ENCODE results near the gene HEATR3.

The HEATR3 gene, protein sequence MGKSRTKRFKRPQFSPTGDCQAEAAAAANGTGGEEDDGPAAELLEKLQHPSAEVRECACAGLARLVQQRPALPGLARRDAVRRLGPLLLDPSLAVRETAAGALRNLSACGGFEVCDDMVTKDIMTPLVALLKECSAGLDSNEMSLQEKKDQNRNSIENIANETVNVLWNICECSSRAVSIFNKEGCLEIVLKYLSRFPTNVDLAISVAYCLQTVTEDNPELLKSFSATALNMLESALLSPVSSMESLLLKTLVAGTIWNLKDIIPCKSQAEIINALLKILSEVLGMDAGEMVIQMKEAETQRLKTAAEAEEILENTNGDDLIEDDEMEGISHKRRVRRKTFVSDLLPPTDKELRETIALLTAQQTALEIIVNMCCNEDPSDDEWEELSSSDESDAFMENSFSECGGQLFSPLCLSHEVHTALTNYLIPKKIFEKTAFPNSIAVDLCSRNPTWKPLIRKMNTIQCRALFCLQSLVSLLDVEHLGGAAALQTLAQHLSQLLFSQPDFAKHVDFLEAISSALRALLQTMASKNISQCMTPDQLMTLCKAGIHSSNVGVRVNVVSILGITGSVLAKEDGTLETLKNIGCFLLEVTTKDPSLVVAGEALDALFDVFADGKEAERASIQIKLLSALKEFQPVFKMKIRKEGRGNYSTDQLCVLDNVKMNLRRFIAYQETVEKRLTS

DNA sequence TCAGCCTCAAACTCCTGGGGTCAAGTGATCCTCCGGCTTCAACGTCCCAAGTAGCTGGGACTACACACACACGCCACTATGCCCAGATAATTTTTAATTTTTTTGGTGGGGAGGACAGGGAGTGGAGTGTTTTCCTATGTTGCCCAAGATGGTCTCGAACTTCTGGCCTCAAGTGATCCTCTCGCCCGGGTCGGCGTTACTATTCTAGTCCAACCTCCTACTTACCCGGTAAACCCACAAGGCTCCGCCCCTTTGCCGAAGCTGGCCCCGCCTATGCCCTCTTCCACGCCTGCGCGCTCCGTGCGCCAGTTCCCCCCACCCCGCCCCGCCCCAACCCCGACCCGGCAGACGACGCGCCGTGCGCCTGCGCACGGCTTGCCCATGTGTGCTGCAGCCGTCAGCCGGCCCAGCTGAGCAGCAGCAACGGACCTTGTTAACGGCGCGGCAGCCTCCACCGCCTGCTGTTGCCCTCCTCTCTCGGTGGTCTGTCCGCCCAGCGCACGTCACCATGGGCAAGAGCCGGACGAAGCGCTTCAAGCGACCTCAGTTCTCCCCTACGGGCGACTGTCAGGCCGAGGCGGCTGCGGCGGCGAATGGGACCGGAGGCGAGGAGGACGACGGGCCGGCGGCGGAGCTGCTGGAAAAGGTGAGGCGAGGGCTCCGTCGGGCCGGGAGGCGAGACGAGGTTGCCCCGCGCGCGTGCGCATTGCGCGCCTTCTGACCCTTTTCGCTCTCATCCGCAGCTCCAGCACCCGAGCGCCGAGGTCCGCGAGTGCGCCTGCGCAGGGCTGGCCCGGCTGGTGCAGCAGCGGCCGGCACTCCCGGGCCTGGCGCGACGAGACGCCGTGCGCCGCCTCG is at the start of gene HEATR3:
TSS of gene HEATR3 (plus strand) at position 347 of the 858 bp plus-strand sequence. CDS start at position 509, 162 bp downstream.
- peak; percentile 91 for DNase-seq (ENCODE audit: low read depth)

GRCh38 chr16:50017553-50017952 is 48.2 kb upstream of the HEATR3 start:
- DNase-seq (ENCODE audit: low read depth), result no peak

- DNase-seq (ENCODE audit: low read depth), result no peak
These were observed 44.2 kb upstream of the HEATR3 start for GRCh38 chr16:50021544-50021943.

GRCh38 chr16:50023641-50024040 is 42.1 kb upstream of the HEATR3 start:
- no peak for DNase-seq (ENCODE audit: low read depth)

- DNase-seq (ENCODE audit: low read depth), result no peak
These were observed 41.6 kb upstream of the HEATR3 start for GRCh38 chr16:50024207-50024606.

GRCh38 chr16:50024684-50025536 is 40.9 kb upstream of the HEATR3 start, which contains the start of gene CNEP1R1:
TSS of gene CNEP1R1 (plus strand) at chr16:50025225. CDS start at chr16:50025316, 91 bp downstream.
- peak; percentile 78 for DNase-seq (ENCODE audit: low read depth)

- no peak for DNase-seq (ENCODE audit: low read depth)
These were observed 40.2 kb upstream of the HEATR3 start for GRCh38 chr16:50025537-50025931.

GRCh38 chr16:50027829-50028228 is 37.9 kb upstream of the HEATR3 start:
- DNase-seq (ENCODE audit: low read depth), result no peak

DNA sequence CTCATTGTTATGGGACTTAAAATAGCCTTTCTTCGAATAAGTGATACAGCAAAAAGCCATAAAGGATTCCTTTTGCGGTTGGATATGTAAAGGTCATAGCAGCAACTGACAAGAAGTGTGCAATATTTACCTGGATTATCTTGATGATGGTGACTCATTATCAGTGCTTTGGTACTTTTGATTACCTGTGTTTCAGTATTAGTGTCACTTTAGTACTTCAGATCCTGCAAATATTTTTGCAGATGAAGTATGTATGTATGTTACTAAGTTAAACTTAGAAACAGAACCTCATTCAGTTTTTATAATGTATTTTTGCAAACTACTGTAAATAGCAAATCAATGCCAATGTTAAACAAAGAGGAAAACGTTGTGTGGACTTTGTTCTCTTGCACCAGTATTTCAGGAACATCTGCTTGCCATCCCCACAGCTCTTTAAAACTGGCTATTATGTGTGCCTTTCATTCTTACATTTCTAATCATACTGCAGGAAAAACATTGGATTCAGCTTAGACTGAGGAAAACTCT is 30.2 kb upstream of the HEATR3 start:
- DNase-seq (ENCODE audit: low read depth), result no peak

- DNase-seq (ENCODE audit: low read depth), result no peak
These were observed 29.3 kb upstream of the HEATR3 start for GRCh38 chr16:50036426-50036825.

DNA sequence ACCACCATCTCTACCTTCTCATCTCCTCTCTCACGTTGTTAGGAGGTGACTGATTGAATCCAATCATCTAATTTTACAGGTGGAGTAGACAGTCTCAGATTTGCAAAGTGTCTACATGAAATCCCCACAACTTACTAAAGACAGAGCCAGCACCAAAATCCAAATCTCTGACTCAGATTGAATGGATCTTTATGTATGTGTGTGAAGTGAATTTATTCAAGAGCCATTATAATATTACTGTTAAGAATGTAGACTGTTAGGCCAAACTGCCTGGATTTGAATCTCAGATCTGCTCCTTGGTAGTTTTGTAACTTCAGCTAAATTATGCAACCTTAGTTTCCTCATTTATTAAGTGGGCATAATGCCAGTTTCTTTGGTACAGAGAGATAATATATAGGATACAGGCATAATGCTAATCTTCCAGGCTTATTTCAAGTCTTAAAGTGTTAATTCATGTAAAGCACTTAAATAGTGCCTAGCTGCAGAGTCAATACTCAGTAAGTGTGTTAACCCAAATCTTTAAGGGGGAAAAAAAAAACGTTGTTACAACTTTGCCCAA is 28.0 kb upstream of the HEATR3 start:
- DNase-seq (ENCODE audit: low read depth), result no peak

- DNase-seq (ENCODE audit: low read depth), result no peak
These were observed 27.5 kb upstream of the HEATR3 start for GRCh38 chr16:50038286-50038685.

DNA sequence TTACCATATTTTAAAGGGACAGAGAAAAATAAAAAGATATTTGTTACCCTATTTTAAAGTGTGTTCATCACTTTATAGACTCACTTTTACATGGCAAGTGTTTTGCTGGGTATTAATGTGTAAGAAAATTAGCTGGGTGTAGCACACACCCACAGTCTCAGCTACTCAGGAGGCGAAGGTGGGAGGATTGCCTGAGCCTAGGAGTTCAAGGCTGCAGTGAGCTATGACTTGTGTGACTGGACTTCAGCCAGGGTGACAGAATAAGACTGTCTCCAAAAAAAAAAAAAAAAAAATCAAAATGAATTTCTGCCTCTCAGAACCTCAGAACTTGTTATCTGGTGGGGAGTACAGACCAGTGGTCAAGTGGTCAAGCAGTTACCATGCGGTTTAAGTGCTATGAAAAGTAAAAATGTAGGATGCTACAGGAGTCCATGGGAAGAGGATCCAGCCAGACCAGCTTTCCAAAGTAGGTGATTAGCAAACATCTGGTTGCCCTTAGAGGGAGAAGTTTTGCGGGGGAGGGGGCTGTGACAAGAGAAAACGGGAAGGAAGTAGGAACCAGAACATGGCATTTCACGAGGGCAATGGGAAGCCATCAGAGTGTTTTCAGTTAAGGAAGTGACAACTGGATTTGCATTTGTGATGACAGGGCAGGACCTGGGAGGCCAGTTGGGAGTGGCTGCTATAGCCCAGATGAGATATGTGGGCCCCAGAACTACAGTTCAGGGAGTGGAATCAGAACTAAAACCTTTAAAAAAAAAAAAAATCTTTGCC is 26.8 kb upstream of the HEATR3 start:
- no peak for DNase-seq (ENCODE audit: low read depth)

- DNase-seq (ENCODE audit: low read depth), result no peak
These were observed 25.8 kb upstream of the HEATR3 start for GRCh38 chr16:50040018-50040417.

DNA sequence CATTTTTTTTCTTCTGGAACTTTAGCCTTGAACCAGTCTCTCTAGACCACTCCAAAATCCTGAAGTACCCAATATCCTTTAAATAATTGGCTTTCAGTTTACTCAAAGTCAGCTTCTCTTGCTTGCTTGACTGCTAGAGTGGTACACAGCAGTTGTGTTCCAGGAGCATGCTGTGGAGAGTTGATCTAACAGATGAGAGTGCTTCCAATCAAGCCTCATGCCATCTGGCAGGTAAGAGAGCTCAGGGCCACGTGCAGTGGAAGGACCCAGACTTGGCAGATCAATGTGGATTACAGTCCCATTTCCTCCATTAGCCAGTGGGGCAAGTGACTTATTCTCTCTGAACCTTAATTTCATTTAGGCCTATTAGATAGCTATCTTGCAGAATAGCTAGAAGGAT is 25.1 kb upstream of the HEATR3 start:
- DNase-seq (ENCODE audit: low read depth), result no peak

- no peak for DNase-seq (ENCODE audit: low read depth)
These were observed 22.4 kb upstream of the HEATR3 start for GRCh38 chr16:50043358-50043757.

- DNase-seq (ENCODE audit: low read depth), result no peak
These were observed 20.4 kb upstream of the HEATR3 start for GRCh38 chr16:50045412-50045811.

- no peak for DNase-seq (ENCODE audit: low read depth)
These were observed 18.9 kb upstream of the HEATR3 start for GRCh38 chr16:50046853-50047252.

GRCh38 chr16:50047864-50048263 is 17.9 kb upstream of the HEATR3 start:
- no peak for DNase-seq (ENCODE audit: low read depth)

DNA sequence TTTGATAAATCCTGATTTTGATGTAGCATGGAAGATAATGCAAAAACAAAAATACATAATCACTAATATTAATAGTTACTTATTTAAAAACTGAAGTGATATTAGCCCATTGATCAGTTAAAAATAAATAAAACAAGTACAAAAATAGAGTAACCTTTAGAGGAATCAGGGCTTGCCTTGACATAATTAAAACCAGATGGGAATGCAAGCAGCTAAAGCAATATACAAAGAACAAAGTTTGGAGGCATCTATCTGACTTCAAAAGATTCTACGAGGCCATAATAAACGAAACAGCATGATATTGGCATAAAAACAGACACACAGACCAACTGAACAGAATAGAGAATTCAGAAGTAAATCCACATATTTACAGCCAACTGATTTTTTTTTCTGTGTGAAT is 15.0 kb upstream of the HEATR3 start:
- DNase-seq (ENCODE audit: low read depth), result no peak

All from stimulated activated CD8-positive, alpha-beta memory T cell treated with anti-CD3 and anti-CD28 coated beads, Interleukin-15, amount 100 ng/mL, for 1 hour (primary cell).